Measurements from ENCODE around the gene SPSB4.

- TF ChIP-seq POLR2A (IDR thresholded peaks at IDR 0.05) (no peak), POLR2AphosphoS5 (IDR thresholded peaks at IDR 0.05) (no peak)
- TF ChIP-seq, protein P1, sequence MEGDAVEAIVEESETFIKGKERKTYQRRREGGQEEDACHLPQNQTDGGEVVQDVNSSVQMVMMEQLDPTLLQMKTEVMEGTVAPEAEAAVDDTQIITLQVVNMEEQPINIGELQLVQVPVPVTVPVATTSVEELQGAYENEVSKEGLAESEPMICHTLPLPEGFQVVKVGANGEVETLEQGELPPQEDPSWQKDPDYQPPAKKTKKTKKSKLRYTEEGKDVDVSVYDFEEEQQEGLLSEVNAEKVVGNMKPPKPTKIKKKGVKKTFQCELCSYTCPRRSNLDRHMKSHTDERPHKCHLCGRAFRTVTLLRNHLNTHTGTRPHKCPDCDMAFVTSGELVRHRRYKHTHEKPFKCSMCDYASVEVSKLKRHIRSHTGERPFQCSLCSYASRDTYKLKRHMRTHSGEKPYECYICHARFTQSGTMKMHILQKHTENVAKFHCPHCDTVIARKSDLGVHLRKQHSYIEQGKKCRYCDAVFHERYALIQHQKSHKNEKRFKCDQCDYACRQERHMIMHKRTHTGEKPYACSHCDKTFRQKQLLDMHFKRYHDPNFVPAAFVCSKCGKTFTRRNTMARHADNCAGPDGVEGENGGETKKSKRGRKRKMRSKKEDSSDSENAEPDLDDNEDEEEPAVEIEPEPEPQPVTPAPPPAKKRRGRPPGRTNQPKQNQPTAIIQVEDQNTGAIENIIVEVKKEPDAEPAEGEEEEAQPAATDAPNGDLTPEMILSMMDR (IDR thresholded peaks at IDR 0.05 in 8 of 11, conservative IDR thresholded peaks at IDR 0.05 in 3 of 11), result no peak
Observed at GRCh38 chr3:141111364-141112155, 60.4 kb downstream of the SPSB4 start.
